Breast epithelium (tissue), 4 donors: ENCODE results near the gene MTHFD1. TPM values are rescaled to one million over a fixed set of nuclear protein-coding genes. Genes with fewer than 3 reads are reported as not detected.
"Not testable (repeated sequence)": the region's sequence is repeated elsewhere in the genome, so short reads cannot be mapped to it uniquely, and the experiment has no call there.

Source experiments
- DNase-seq, 2 donors: peaks; one replicate each; pipeline ENCODE4 v3.0.0-alpha.2; 2019; ENCODE audit warnings: low spot score in 2 of 2
- H3K27ac ChIP-seq, 2 donors: fragments of 200-600 bp; sonication (generic) in 1 of 2; one replicate each; pipeline ENCODE4 v1.5.1; 2016 to 2019; ENCODE audit warnings: mild to moderate bottlenecking in 1 of 2
- H3K27me3 ChIP-seq, 2 donors: fragments of 200-600 bp; sonication (generic) in 1 of 2; one replicate each; pipeline versions ENCODE4 v1.5.1 to v1.6.0; 2017 to 2019; ENCODE audit warnings: control low read depth in 1 of 2, mild to moderate bottlenecking in 1 of 2
- H3K36me3 ChIP-seq: fragments of 200-600 bp; one replicate; pipeline ENCODE4 v1.5.1; 2019
- H3K4me1 ChIP-seq, 2 donors: fragments of 200-600 bp; sonication (generic); one replicate each; pipeline ENCODE4 v1.5.1; 2016 to 2019; ENCODE audit warnings: control low read depth in 1 of 2
- H3K4me3 ChIP-seq, 3 donors: fragments of 200-600 bp; sonication (generic); 1 replicate in 2 of 3; 2 replicates in 1 of 3; pipeline ENCODE4 v1.5.1; 2016 to 2019; ENCODE audit warnings: mild to moderate bottlenecking in 3 of 3, moderate library complexity in 2 of 3
- H3K9me3 ChIP-seq, 2 donors: fragments of 200-600 bp; sonication (generic) in 1 of 2; one replicate each; pipeline ENCODE4 v1.5.1; 2016 to 2019; ENCODE audit warnings: control low read depth in 1 of 2
- CTCF ChIP-seq, 3 donors: fragments of 450-650 bp; IDR thresholded peaks; one replicate each; pipeline ENCODE4 v1.5.1; 2016 to 2017; ENCODE audit warnings: antibody characterized with exemption in 3 of 3, mild to moderate bottlenecking in 3 of 3, moderate library complexity in 3 of 3
- POLR2A ChIP-seq: fragments of 450-650 bp; IDR thresholded peaks from one replicate; pipeline ENCODE4 v1.6.1; 2016; ENCODE audit warnings: antibody characterized with exemption, mild to moderate bottlenecking, moderate library complexity
- POLR2AphosphoS5 ChIP-seq, 3 donors: sonication (generic); formaldehyde crosslinking; IDR thresholded peaks; one replicate each; pipeline ENCODE4 v1.6.1; 2017; ENCODE audit warnings: antibody characterized with exemption in 3 of 3
- intact Hi-C: fragments of 100-400 bp; cut with DNase I; formaldehyde crosslinking; loops from one replicate; pipeline ENCODE4 v1.15.1; 2023; ENCODE audit warnings: low total_unique reads
- total RNA-seq, 3 donors: library from RNA; depleted of rRNA; stranded (reverse); fragments of >200 nt; gene quantifications; one replicate each; pipeline ENCODE4 v1.1.0, GENCODE V29; 2016

Gene MTHFD1
- total RNA-seq, 3 donors from 2014 or later, result 48.5 to 126 (median 50.3) TPM

- Histone ChIP-seq H3K4me1 (no peaks in the 10 kb centered on the region), H3K9me3 (no peaks in the 10 kb centered on the region), H3K27me3 (no peaks in the 10 kb centered on the region), H3K27ac (no peak overlapping the region), H3K4me3 (no peak overlapping the region), H3K36me3 (no peaks in the 10 kb centered on the region)
- intact Hi-C loops, result no loop called here
- TF ChIP-seq CTCF (IDR thresholded peaks at IDR 0.05), result no peak
- no peak for TF ChIP-seq POLR2A
- TF ChIP-seq POLR2AphosphoS5 (IDR thresholded peaks at IDR 0.05), result no peak
- DNase-seq, result no peak
These were observed 38.2 kb upstream of the MTHFD1 start for GRCh38 chr14:64349741-64350490.

- H3K9me3 ChIP-seq, result no peaks in the 10 kb centered on the region
- no peaks in the 10 kb centered on the region for H3K4me1 ChIP-seq
- no peaks in the 10 kb centered on the region for H3K27me3 ChIP-seq
- TF ChIP-seq POLR2AphosphoS5 (IDR thresholded peaks at IDR 0.05) (no peak), POLR2A (no peak), CTCF (IDR thresholded peaks at IDR 0.05) (no peak)
- intact Hi-C loops, result no loop called here
- no peak overlapping the region for H3K27ac ChIP-seq
- no peak for DNase-seq
- no peaks in the 10 kb centered on the region for H3K36me3 ChIP-seq
- H3K4me3 ChIP-seq, result no peak overlapping the region
These were observed 24.8 kb upstream of the MTHFD1 start for GRCh38 chr14:64363265-64363846.

- no peak for DNase-seq
These were observed 23.2 kb upstream of the MTHFD1 start for GRCh38 chr14:64364907-64365306.

GRCh38 chr14:64365358-64365889 is 22.7 kb upstream of the MTHFD1 start:
- H3K27me3 ChIP-seq, H3K27ac ChIP-seq, DNase-seq, intact Hi-C loops, H3K4me3 ChIP-seq, H3K36me3 ChIP-seq, H3K9me3 ChIP-seq, H3K4me1 ChIP-seq: not testable (repeated sequence)

More at GRCh38 chr14:64364907-64365306, 23.2 kb upstream of the MTHFD1 start:
- Histone ChIP-seq H3K27me3 (no peaks in the 10 kb centered on the region), H3K4me3 (no peak overlapping the region), H3K27ac (no peak overlapping the region), H3K4me1 (no peaks in the 10 kb centered on the region), H3K9me3 (no peaks in the 10 kb centered on the region), H3K36me3 (no peaks in the 10 kb centered on the region)
- intact Hi-C loops, result no loop called here
- TF ChIP-seq CTCF (IDR thresholded peaks at IDR 0.05), result no peak
- TF ChIP-seq POLR2A, result no peak
- TF ChIP-seq POLR2AphosphoS5 (IDR thresholded peaks at IDR 0.05), result no peak

GRCh38 chr14:64369201-64369600 is 19.0 kb upstream of the MTHFD1 start:
- Histone ChIP-seq H3K36me3 (no peaks in the 10 kb centered on the region), H3K4me3 (no peak overlapping the region), H3K4me1 (no peaks in the 10 kb centered on the region), H3K27ac (no peak overlapping the region), H3K27me3 (no peaks in the 10 kb centered on the region), H3K9me3 (no peaks in the 10 kb centered on the region)
- DNase-seq, result no peak
- TF ChIP-seq POLR2AphosphoS5 (IDR thresholded peaks at IDR 0.05), result no peak
- TF ChIP-seq CTCF (IDR thresholded peaks at IDR 0.05), result no peak
- TF ChIP-seq POLR2A, result no peak
- intact Hi-C loops, result no loop called here
